Smooth muscle cell (in vitro differentiated cells): ENCODE data around the gene AQR. TPM values are rescaled to one million over a fixed set of nuclear protein-coding genes. Genes with fewer than 3 reads are reported as not detected.

Experiments used
- DNase-seq: peaks from one replicate; lab custom pipeline; 2025; ENCODE audit not compliant: unreplicated experiment; lab: John Stamatoyannopoulos, UW
- H2AFZ ChIP-seq: fragments of 200-600 bp; sonication (generic); 2 replicates; pipeline ENCODE4 v1.6.0; 2016; ENCODE audit warnings: antibody characterized with exemption, low read depth, mild to moderate bottlenecking
- H3F3A ChIP-seq: fragments of 200-600 bp; sonication (generic); 2 replicates; pipeline ENCODE4 v1.6.0; 2017; ENCODE audit warnings: antibody characterized with exemption, low read depth
- H3K27ac ChIP-seq: fragments of 200-600 bp; sonication (generic); 2 replicates; pipeline ENCODE4 v1.5.1; 2016; ENCODE audit warnings: low read depth, mild to moderate bottlenecking
- H3K27me3 ChIP-seq: fragments of 200-600 bp; sonication (generic); 2 replicates; pipeline ENCODE4 v1.6.1; 2016; ENCODE audit warnings: low read depth, mild to moderate bottlenecking
- H3K36me3 ChIP-seq: fragments of 200-600 bp; sonication (generic); 2 replicates; pipeline ENCODE4 v1.5.1; 2016; ENCODE audit warnings: low read depth
- H3K4me1 ChIP-seq: fragments of 200-600 bp; sonication (generic); 2 replicates; pipeline ENCODE4 v1.5.1; 2016; ENCODE audit warnings: low read depth
- H3K4me2 ChIP-seq: fragments of 200-600 bp; sonication (generic); 2 replicates; pipeline ENCODE4 v1.6.0; 2016; ENCODE audit warnings: mild to moderate bottlenecking
- H3K4me3 ChIP-seq: fragments of 200-600 bp; sonication (generic); 2 replicates; pipeline ENCODE4 v1.5.1; 2016; ENCODE audit warnings: mild to moderate bottlenecking
- H3K79me2 ChIP-seq: fragments of 200-600 bp; sonication (generic); 2 replicates; pipeline ENCODE4 v1.6.0; 2016; ENCODE audit warnings: low read depth, mild to moderate bottlenecking
- H3K9ac ChIP-seq: fragments of 200-600 bp; sonication (generic); 2 replicates; pipeline ENCODE4 v1.6.0; 2016; ENCODE audit warnings: low read depth
- H3K9me3 ChIP-seq: fragments of 200-600 bp; sonication (generic); replicated peaks from 2 replicates; pipeline ENCODE4 v1.5.1; 2016; ENCODE audit warnings: low read depth
- H4K20me1 ChIP-seq: fragments of 200-600 bp; sonication (generic); 2 replicates; pipeline ENCODE4 v1.6.0; 2016; ENCODE audit warnings: low read depth
- CTCF ChIP-seq: fragments of 200-600 bp; sonication (generic); IDR thresholded peaks from 2 replicates; pipeline ENCODE4 v1.5.1; 2017; ENCODE audit warnings: borderline replicate concordance, mild to moderate bottlenecking, antibody characterized with exemption; ENCODE audit not compliant: insufficient read depth, poor library complexity, severe bottlenecking
- WGBS: methylation state at CpG from one replicate; pipeline ENCODE4 v1.1.7; 2016; ENCODE audit warnings: low lambda C conversion rate; 5-methylcytosine and 5-hydroxymethylcytosine counted together
- polyA plus RNA-seq: library from polyadenylated mRNA; unstranded; fragments of >200 nt; fragmentation: Nextera tagmentation; extraction: Ambion mirVana; gene quantifications from 2 replicates; pipeline ENCODE4 v1.2.1, GENCODE V29; 2016
- total RNA-seq: library from RNA; depleted of rRNA; stranded (reverse); fragments of >200 nt; gene quantifications from 2 replicates; pipeline ENCODE4 v1.2.3, GENCODE V29; 2014

The AQR gene
- total and polyA plus RNA-seq, 2 experiments from 2014 or later: 13.0 to 33.6 TPM

DNA sequence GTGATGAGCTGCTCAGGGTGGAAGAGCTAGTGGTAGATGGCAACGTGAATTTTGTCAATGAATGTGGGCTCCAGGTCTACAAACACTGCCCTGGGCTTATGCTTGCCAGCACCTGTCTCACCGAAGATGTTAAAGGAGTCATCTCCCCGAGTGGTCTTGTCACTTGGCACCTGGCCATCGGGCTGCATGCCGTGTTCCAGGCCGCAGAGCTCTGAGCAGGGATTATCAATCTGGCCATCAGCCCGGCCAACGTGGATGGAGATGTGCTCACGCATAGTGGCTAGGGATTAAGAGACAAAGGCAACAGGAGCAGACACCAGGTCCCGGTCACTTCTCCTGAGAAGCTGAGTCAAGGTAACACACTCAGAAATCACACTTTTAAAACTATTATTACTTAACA lies 119.4 kb downstream of the AQR start:
- TF ChIP-seq CTCF: no peak
- no peaks in the 10 kb centered on the region for H3K36me3 ChIP-seq
- H3K9me3 ChIP-seq: no peaks in the 10 kb centered on the region
- no peaks in the 10 kb centered on the region for H3F3A ChIP-seq
- no peaks in the 10 kb centered on the region for H4K20me1 ChIP-seq
- H2AFZ ChIP-seq: no peak overlapping the region
- no peaks in the 10 kb centered on the region for H3K27me3 ChIP-seq
- no peak overlapping the region for H3K27ac ChIP-seq
- WGBS: 96% methylated on average over 10 of the region's 10 CpGs
- no peak overlapping the region for H3K4me2 ChIP-seq
- DNase-seq: no peak
- H3K79me2 ChIP-seq: no peaks in the 10 kb centered on the region
- no peak overlapping the region for H3K9ac ChIP-seq
- H3K4me1 ChIP-seq: no peaks in the 10 kb centered on the region
- no peak overlapping the region for H3K4me3 ChIP-seq

DNA sequence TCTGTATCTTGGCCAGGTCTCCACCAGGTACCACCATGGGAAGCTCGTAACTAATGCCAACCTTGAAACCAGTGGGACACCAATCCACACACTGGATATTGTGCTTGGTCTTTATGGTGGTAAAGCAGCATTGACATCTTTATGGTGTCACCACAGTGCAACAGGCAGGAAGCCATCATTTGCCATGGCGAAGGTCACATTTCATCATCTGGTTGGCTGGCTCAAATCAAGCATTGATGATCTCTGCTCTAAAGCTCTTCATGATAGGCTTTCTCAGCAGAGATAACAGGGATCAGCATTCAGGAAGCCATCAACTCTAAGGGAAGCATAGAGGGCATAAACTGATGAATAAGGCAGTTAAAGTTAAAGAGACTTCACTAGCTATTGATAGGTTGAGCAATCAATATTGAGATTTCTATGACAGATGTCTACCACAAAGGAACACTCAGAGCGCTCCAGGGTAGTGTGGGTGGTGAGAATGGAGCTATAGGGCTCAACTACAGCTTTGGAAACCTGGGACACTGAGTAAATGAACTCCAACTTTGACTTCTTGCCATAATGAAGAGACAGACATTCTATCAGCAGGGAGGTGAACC lies 120.1 kb downstream of the AQR start:
- no peaks in the 10 kb centered on the region for H3K9me3 ChIP-seq
- no peaks in the 10 kb centered on the region for H3K4me1 ChIP-seq
- no peak overlapping the region for H3K27ac ChIP-seq
- 97% methylated on average over 3 of the region's 3 CpGs for WGBS
- H3K4me3 ChIP-seq: no peak overlapping the region
- H3F3A ChIP-seq: no peaks in the 10 kb centered on the region
- no peak overlapping the region for H3K9ac ChIP-seq
- no peaks in the 10 kb centered on the region for H4K20me1 ChIP-seq
- H3K4me2 ChIP-seq: no peak overlapping the region
- no peaks in the 10 kb centered on the region for H3K79me2 ChIP-seq
- TF ChIP-seq CTCF: no peak
- no peaks in the 10 kb centered on the region for H3K27me3 ChIP-seq
- H2AFZ ChIP-seq: no peak overlapping the region
- no peaks in the 10 kb centered on the region for H3K36me3 ChIP-seq
- DNase-seq: no peak

- no peak for TF ChIP-seq CTCF
- Histone ChIP-seq H3K4me1 (no peaks in the 10 kb centered on the region), H3K9me3 (no peaks in the 10 kb centered on the region), H3K79me2 (no peaks in the 10 kb centered on the region), H3K4me3 (no peak overlapping the region), H2AFZ (no peak overlapping the region), H3K4me2 (no peak overlapping the region), H3K27me3 (no peaks in the 10 kb centered on the region), H4K20me1 (no peaks in the 10 kb centered on the region), H3F3A (no peaks in the 10 kb centered on the region), H3K9ac (no peak overlapping the region), H3K27ac (no peak overlapping the region), H3K36me3 (no peaks in the 10 kb centered on the region)
- DNase-seq: no peak
- 85% methylated on average over 1 of the region's 1 CpG for WGBS
These were observed 121.9 kb downstream of the AQR start for GRCh38 chr15:34847598-34847997.

DNA sequence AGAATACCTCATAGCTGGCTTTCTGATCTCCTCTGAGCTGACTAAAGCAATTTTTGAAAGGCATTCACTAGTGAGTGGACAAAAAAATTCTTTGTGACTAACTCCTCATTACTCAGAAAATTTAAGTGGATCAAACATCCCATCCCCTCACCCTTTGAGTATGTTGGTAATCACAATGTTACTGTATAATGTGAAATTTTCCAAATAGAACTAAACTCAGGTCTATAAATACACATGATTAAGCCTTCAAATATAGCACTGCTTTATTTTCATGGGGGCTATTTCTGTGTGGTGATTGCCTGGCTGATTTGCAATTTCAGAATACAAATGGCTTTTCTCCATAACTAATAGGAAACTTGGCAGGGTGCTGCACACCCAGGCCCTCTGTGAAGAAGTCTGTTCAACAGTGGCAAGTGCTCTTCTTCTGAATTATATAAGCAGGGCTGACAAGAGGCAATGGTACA lies 128.2 kb downstream of the AQR start:
- Histone ChIP-seq H3K27me3 (no peaks in the 10 kb centered on the region), H3K9ac (no peak overlapping the region), H3F3A (peaks cover 4% of the 10 kb centered on the region), H3K4me2 (no peak overlapping the region), H3K9me3 (no peaks in the 10 kb centered on the region), H2AFZ (no peak overlapping the region), H3K4me3 (no peak overlapping the region), H3K36me3 (no peaks in the 10 kb centered on the region), H3K4me1 (no peaks in the 10 kb centered on the region), H3K79me2 (no peaks in the 10 kb centered on the region), H4K20me1 (no peaks in the 10 kb centered on the region), H3K27ac (peak overlapping the region; percentile 2)
- no peak for DNase-seq
- TF ChIP-seq CTCF: no peak
